Measurements from ENCODE around the gene PHAX.
"Not testable (repeated sequence)": the region's sequence is repeated elsewhere in the genome, so short reads cannot be mapped to it uniquely, and the experiment has no call there.

PHAX gene

GRCh38 chr5:126613941-126614592 is 13.3 kb downstream of the PHAX start:
- Histone ChIP-seq H3K4me3 (ENCODE audit: low read depth, low read length) (no peak overlapping the region), H3K36me3 (peaks cover 56% of the 10 kb centered on the region), H3K27me3 (no peaks in the 10 kb centered on the region), H3K4me1 (no peaks in the 10 kb centered on the region), H3K9me3 (no peaks in the 10 kb centered on the region)
- no peak for DNase-seq
- no peak for TF ChIP-seq CTCF (IDR thresholded peaks at IDR 0.05; ENCODE audit: low read depth, low read length)

GRCh38 chr5:126615286-126615685 is 14.5 kb downstream of the PHAX start:
- H3K4me3 ChIP-seq (ENCODE audit: low read depth, low read length) = no peak overlapping the region
- no peaks in the 10 kb centered on the region for H3K9me3 ChIP-seq
- H3K27me3 ChIP-seq = no peaks in the 10 kb centered on the region
- no peak for TF ChIP-seq CTCF (IDR thresholded peaks at IDR 0.05; ENCODE audit: low read depth, low read length)
- DNase-seq = no peak
- peaks cover 55% of the 10 kb centered on the region for H3K36me3 ChIP-seq
- H3K4me1 ChIP-seq = no peaks in the 10 kb centered on the region

GRCh38 chr5:126617603-126618002 is 16.9 kb downstream of the PHAX start:
- not testable (repeated sequence) for H3K9me3 ChIP-seq; DNase-seq; H3K4me3 ChIP-seq (ENCODE audit: low read depth, low read length); H3K4me1 ChIP-seq; H3K27me3 ChIP-seq
- H3K36me3 ChIP-seq = peaks cover 39% of the 10 kb centered on the region

GRCh38 chr5:126619781-126620180 is 19.0 kb downstream of the PHAX start:
- DNase-seq = no peak
- TF ChIP-seq CTCF (IDR thresholded peaks at IDR 0.05; ENCODE audit: low read depth, low read length) = no peak
- Histone ChIP-seq H3K27me3 (no peaks in the 10 kb centered on the region), H3K4me1 (no peaks in the 10 kb centered on the region), H3K4me3 (ENCODE audit: low read depth, low read length) (no peak overlapping the region), H3K9me3 (no peaks in the 10 kb centered on the region), H3K36me3 (peaks cover 40% of the 10 kb centered on the region)

GRCh38 chr5:126624534-126624933 is 23.8 kb downstream of the PHAX start:
- no peak for DNase-seq
- Histone ChIP-seq H3K4me3 (ENCODE audit: low read depth, low read length) (no peak overlapping the region), H3K9me3 (no peaks in the 10 kb centered on the region), H3K27me3 (no peaks in the 10 kb centered on the region), H3K36me3 (peaks cover 28% of the 10 kb centered on the region), H3K4me1 (no peaks in the 10 kb centered on the region)
- no peak for TF ChIP-seq CTCF (IDR thresholded peaks at IDR 0.05; ENCODE audit: low read depth, low read length)

- DNase-seq = no peak
- Histone ChIP-seq H3K9me3 (no peaks in the 10 kb centered on the region), H3K4me3 (ENCODE audit: low read depth, low read length) (no peak overlapping the region), H3K27me3 (no peaks in the 10 kb centered on the region), H3K36me3 (peaks cover 21% of the 10 kb centered on the region), H3K4me1 (no peaks in the 10 kb centered on the region)
- TF ChIP-seq CTCF (IDR thresholded peaks at IDR 0.05; ENCODE audit: low read depth, low read length) = no peak
Measured at GRCh38 chr5:126628102-126628501, 27.4 kb downstream of the PHAX start.
